GM12864 (cell line): ENCODE measurements around the gene KRT77.

Source experiments
- DNase-seq: peaks from one replicate; pipeline ENCODE4 v3.0.0-alpha.2; 2011; ENCODE audit warnings: low read depth
- H3K4me3 ChIP-seq: 2 replicates; pipeline ENCODE4 v1.5.1; 2011; ENCODE audit warnings: mild to moderate bottlenecking, low read depth, low read length, control low read depth
- CTCF ChIP-seq: IDR thresholded peaks from 2 replicates; pipeline ENCODE4 v1.5.1; 2011; ENCODE audit warnings: low read depth, mild to moderate bottlenecking, moderate library complexity, low read length, control low read depth, inconsistent platforms; ENCODE audit errors: missing control alignments

The KRT77 gene

GRCh38 chr12:52735106-52735505 lies 31.8 kb upstream of the KRT77 start:
- TF ChIP-seq CTCF, result no peak
- DNase-seq, result no peak
- no peak overlapping the region for H3K4me3 ChIP-seq

- no peak overlapping the region for H3K4me3 ChIP-seq
- TF ChIP-seq CTCF, result no peak
- DNase-seq, result no peak
Observed at GRCh38 chr12:52730793-52731192, 27.5 kb upstream of the KRT77 start.

GRCh38 chr12:52730383-52730782 lies 27.1 kb upstream of the KRT77 start:
- no peak for TF ChIP-seq CTCF
- no peak for DNase-seq
- no peak overlapping the region for H3K4me3 ChIP-seq

GRCh38 chr12:52729147-52729546 lies 25.8 kb upstream of the KRT77 start:
- TF ChIP-seq CTCF, result no peak
- H3K4me3 ChIP-seq, result no peak overlapping the region
- DNase-seq, result no peak

GRCh38 chr12:52728374-52728773 lies 25.1 kb upstream of the KRT77 start:
- TF ChIP-seq CTCF, result no peak

GRCh38 chr12:52727037-52727436 lies 23.7 kb upstream of the KRT77 start:
- TF ChIP-seq CTCF, result no peak
- H3K4me3 ChIP-seq, result no peak overlapping the region
- no peak for DNase-seq

More at GRCh38 chr12:52728374-52728773, 25.1 kb upstream of the KRT77 start:
- no peak overlapping the region for H3K4me3 ChIP-seq
- no peak for DNase-seq

GRCh38 chr12:52726451-52726850 lies 23.1 kb upstream of the KRT77 start:
- no peak overlapping the region for H3K4me3 ChIP-seq
- no peak for DNase-seq
- TF ChIP-seq CTCF, result no peak
